ENCODE data around the gene SLC9A6. TPM values are rescaled to one million over a fixed set of nuclear protein-coding genes. Genes with fewer than 3 reads are reported as not detected.

SLC9A6 gene
- total and polyA plus RNA-seq, 2 experiments from 2014 or later, result 7.2 to 17.1 TPM

DNA sequence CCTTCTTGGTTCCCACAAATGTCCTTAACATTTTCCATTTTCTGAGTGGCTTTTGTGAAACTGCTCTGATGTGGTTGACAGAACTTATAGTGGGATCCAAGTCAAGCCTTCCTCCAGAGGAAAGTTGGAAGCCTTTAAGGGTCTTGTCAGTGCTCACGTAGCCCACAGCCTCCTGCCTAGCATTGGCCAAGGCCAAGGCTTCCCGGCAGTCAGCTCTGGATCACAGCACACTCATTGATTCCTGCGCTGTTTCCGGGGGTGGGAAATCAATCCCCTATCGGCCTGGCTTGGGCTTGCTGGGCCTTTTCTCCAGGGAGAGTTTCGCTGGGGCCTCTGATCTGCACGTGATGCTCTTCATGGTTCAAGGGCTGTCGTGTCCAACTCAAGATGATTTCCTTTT lies 76.1 kb downstream of the SLC9A6 start:
- Histone ChIP-seq H3K36me3 (ENCODE audit: insufficient read depth) (no peaks in the 10 kb centered on the region), H3K4me1 (ENCODE audit: insufficient read depth) (no peaks in the 10 kb centered on the region), H3K9me2 (ENCODE audit: insufficient read depth) (no peaks in the 10 kb centered on the region), H3K27ac (ENCODE audit: low read depth) (no peak overlapping the region), H4K20me1 (replicated peaks; ENCODE audit: insufficient read depth) (no peaks in the 10 kb centered on the region), H3F3A (replicated peaks; ENCODE audit: low read depth) (no peaks in the 10 kb centered on the region), H3K4me2 (no peak overlapping the region), H2AFZ (no peak overlapping the region), H3K79me2 (replicated peaks; ENCODE audit: insufficient read depth) (no peaks in the 10 kb centered on the region), H3K4me3 (no peak overlapping the region), H3K27me3 (ENCODE audit: insufficient read depth) (no peaks in the 10 kb centered on the region)
- Mint-ChIP-seq H3K4me1 (no peaks in the 10 kb centered on the region), H3K27me3 (ENCODE audit: insufficient read depth, low read depth, poor library complexity) (peaks cover 1% of the 10 kb centered on the region), H3K36me3 (ENCODE audit: low read depth) (no peaks in the 10 kb centered on the region), H3K4me3 (no peak overlapping the region), H3K27ac (no peak overlapping the region), H3K9me3 (no peaks in the 10 kb centered on the region)
- ATAC-seq, result no peak
- no peak for DNase-seq (ENCODE audit: low spot score)
- TF ChIP-seq, protein P1, sequence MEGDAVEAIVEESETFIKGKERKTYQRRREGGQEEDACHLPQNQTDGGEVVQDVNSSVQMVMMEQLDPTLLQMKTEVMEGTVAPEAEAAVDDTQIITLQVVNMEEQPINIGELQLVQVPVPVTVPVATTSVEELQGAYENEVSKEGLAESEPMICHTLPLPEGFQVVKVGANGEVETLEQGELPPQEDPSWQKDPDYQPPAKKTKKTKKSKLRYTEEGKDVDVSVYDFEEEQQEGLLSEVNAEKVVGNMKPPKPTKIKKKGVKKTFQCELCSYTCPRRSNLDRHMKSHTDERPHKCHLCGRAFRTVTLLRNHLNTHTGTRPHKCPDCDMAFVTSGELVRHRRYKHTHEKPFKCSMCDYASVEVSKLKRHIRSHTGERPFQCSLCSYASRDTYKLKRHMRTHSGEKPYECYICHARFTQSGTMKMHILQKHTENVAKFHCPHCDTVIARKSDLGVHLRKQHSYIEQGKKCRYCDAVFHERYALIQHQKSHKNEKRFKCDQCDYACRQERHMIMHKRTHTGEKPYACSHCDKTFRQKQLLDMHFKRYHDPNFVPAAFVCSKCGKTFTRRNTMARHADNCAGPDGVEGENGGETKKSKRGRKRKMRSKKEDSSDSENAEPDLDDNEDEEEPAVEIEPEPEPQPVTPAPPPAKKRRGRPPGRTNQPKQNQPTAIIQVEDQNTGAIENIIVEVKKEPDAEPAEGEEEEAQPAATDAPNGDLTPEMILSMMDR (conservative IDR thresholded peaks at IDR 0.05; ENCODE audit: low read depth in 2 of 2), result no peak
- TF ChIP-seq NANOG (IDR thresholded peaks at IDR 0.05; ENCODE audit: borderline replicate concordance) (no peak), JUNB (IDR thresholded peaks at IDR 0.05; ENCODE audit: unreplicated experiment) (no peak), STAT1 (IDR thresholded peaks at IDR 0.05; ENCODE audit: unreplicated experiment) (no peak)
- TF ChIP-seq, protein P2, sequence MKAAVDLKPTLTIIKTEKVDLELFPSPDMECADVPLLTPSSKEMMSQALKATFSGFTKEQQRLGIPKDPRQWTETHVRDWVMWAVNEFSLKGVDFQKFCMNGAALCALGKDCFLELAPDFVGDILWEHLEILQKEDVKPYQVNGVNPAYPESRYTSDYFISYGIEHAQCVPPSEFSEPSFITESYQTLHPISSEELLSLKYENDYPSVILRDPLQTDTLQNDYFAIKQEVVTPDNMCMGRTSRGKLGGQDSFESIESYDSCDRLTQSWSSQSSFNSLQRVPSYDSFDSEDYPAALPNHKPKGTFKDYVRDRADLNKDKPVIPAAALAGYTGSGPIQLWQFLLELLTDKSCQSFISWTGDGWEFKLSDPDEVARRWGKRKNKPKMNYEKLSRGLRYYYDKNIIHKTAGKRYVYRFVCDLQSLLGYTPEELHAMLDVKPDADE (IDR thresholded peaks at IDR 0.05), result no peak

DNA sequence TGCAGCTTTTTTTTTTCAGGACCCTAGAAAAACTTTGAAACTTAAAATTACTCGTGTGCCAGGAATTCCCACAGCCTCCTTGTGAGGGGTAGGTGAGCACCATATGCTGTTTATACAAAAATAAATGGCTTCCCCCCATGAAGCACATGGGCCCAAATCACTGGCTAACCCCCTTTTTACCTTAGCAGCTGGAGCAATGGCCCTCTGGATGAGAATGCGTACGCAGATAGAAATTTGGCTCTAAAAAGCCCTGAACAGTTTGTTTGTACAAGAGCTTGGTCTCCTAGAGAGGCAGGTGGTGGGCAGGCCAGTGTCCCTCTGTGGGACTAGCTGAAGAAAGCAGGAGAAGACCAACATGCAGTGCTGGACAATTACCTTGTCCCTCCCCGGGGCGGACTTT lies 76.5 kb downstream of the SLC9A6 start:
- no peak overlapping the region for H3K4me3 ChIP-seq
- H3K36me3 Mint-ChIP-seq (ENCODE audit: low read depth), result no peaks in the 10 kb centered on the region
- H3K4me1 Mint-ChIP-seq, result no peaks in the 10 kb centered on the region
- DNase-seq (ENCODE audit: low spot score) (no peak), ATAC-seq (no peak)
- H3K4me3 Mint-ChIP-seq, result no peak overlapping the region
- no peaks in the 10 kb centered on the region for H3K4me1 ChIP-seq (ENCODE audit: insufficient read depth)
- no peaks in the 10 kb centered on the region for H3F3A ChIP-seq (replicated peaks; ENCODE audit: low read depth)
- no peaks in the 10 kb centered on the region for H3K36me3 ChIP-seq (ENCODE audit: insufficient read depth)
- H3K79me2 ChIP-seq (replicated peaks; ENCODE audit: insufficient read depth), result no peaks in the 10 kb centered on the region
- no peaks in the 10 kb centered on the region for H4K20me1 ChIP-seq (replicated peaks; ENCODE audit: insufficient read depth)
- no peaks in the 10 kb centered on the region for H3K27me3 ChIP-seq (ENCODE audit: insufficient read depth)
- peaks cover 1% of the 10 kb centered on the region for H3K27me3 Mint-ChIP-seq (ENCODE audit: insufficient read depth, low read depth, poor library complexity)
- no peaks in the 10 kb centered on the region for H3K9me3 Mint-ChIP-seq
- H3K27ac ChIP-seq (ENCODE audit: low read depth), result no peak overlapping the region
- no peak overlapping the region for H3K4me2 ChIP-seq
- no peak overlapping the region for H2AFZ ChIP-seq
- no peaks in the 10 kb centered on the region for H3K9me2 ChIP-seq (ENCODE audit: insufficient read depth)
- H3K27ac Mint-ChIP-seq, result no peak overlapping the region
- TF ChIP-seq POLR2AphosphoS5 (IDR thresholded peaks at IDR 0.05; ENCODE audit: low read depth) (no peak), EZH2phosphoT487 (IDR thresholded peaks at IDR 0.05; ENCODE audit: unreplicated experiment) (no peak), CREB1 (CRISPR knock-in tag; IDR thresholded peaks at IDR 0.05; ENCODE audit: low read depth) (no peak)
- TF ChIP-seq, protein P3, sequence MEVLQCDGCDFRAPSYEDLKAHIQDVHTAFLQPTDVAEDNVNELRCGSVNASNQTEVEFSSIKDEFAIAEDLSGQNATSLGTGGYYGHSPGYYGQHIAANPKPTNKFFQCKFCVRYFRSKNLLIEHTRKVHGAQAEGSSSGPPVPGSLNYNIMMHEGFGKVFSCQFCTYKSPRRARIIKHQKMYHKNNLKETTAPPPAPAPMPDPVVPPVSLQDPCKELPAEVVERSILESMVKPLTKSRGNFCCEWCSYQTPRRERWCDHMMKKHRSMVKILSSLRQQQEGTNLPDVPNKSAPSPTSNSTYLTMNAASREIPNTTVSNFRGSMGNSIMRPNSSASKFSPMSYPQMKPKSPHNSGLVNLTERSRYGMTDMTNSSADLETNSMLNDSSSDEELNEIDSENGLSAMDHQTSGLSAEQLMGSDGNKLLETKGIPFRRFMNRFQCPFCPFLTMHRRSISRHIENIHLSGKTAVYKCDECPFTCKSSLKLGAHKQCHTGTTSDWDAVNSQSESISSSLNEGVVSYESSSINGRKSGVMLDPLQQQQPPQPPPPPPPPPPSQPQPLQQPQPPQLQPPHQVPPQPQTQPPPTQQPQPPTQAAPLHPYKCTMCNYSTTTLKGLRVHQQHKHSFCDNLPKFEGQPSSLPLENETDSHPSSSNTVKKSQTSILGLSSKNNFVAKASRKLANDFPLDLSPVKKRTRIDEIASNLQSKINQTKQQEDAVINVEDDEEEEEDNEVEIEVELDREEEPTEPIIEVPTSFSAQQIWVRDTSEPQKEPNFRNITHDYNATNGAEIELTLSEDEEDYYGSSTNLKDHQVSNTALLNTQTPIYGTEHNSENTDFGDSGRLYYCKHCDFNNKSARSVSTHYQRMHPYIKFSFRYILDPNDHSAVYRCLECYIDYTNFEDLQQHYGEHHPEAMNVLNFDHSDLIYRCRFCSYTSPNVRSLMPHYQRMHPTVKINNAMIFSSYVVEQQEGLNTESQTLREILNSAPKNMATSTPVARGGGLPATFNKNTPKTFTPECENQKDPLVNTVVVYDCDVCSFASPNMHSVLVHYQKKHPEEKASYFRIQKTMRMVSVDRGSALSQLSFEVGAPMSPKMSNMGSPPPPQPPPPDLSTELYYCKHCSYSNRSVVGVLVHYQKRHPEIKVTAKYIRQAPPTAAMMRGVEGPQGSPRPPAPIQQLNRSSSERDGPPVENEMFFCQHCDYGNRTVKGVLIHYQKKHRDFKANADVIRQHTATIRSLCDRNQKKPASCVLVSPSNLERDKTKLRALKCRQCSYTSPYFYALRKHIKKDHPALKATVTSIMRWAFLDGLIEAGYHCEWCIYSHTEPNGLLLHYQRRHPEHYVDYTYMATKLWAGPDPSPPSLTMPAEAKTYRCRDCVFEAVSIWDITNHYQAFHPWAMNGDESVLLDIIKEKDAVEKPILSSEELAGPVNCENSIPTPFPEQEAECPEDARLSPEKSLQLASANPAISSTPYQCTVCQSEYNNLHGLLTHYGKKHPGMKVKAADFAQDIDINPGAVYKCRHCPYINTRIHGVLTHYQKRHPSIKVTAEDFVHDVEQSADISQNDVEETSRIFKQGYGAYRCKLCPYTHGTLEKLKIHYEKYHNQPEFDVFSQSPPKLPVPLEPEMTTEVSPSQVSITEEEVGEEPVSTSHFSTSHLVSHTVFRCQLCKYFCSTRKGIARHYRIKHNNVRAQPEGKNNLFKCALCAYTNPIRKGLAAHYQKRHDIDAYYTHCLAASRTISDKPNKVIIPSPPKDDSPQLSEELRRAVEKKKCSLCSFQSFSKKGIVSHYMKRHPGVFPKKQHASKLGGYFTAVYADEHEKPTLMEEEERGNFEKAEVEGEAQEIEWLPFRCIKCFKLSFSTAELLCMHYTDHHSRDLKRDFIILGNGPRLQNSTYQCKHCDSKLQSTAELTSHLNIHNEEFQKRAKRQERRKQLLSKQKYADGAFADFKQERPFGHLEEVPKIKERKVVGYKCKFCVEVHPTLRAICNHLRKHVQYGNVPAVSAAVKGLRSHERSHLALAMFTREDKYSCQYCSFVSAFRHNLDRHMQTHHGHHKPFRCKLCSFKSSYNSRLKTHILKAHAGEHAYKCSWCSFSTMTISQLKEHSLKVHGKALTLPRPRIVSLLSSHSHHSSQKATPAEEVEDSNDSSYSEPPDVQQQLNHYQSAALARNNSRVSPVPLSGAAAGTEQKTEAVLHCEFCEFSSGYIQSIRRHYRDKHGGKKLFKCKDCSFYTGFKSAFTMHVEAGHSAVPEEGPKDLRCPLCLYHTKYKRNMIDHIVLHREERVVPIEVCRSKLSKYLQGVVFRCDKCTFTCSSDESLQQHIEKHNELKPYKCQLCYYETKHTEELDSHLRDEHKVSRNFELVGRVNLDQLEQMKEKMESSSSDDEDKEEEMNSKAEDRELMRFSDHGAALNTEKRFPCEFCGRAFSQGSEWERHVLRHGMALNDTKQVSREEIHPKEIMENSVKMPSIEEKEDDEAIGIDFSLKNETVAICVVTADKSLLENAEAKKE (CRISPR knock-in tag; IDR thresholded peaks at IDR 0.05), result no peak
- TF ChIP-seq, protein P2 (IDR thresholded peaks at IDR 0.05), result no peak
